ENCODE results near the gene KCTD2. TPM values are rescaled to one million over a fixed set of nuclear protein-coding genes. Genes with fewer than 3 reads are reported as not detected.

Gene KCTD2
- total RNA-seq, 4 donors from 2014 or later = 18.9 to 30.8 (median 24.2) TPM

DNA sequence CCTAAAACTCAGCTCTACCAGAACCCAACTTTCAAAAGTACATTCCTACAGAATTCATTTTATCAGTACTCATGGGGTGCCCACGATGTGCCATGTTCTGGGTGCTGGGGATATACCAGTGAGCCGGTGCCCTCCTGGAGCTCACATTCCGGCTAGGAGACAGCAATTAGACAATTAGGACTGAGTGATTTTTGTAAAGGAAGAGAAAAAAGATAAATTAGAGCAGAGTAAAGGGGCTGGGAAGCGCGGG is 35.0 kb upstream of the KCTD2 start:
- TF ChIP-seq, protein P1, sequence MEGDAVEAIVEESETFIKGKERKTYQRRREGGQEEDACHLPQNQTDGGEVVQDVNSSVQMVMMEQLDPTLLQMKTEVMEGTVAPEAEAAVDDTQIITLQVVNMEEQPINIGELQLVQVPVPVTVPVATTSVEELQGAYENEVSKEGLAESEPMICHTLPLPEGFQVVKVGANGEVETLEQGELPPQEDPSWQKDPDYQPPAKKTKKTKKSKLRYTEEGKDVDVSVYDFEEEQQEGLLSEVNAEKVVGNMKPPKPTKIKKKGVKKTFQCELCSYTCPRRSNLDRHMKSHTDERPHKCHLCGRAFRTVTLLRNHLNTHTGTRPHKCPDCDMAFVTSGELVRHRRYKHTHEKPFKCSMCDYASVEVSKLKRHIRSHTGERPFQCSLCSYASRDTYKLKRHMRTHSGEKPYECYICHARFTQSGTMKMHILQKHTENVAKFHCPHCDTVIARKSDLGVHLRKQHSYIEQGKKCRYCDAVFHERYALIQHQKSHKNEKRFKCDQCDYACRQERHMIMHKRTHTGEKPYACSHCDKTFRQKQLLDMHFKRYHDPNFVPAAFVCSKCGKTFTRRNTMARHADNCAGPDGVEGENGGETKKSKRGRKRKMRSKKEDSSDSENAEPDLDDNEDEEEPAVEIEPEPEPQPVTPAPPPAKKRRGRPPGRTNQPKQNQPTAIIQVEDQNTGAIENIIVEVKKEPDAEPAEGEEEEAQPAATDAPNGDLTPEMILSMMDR (IDR thresholded peaks at IDR 0.05; ENCODE audit: low read depth) = no peak

DNA sequence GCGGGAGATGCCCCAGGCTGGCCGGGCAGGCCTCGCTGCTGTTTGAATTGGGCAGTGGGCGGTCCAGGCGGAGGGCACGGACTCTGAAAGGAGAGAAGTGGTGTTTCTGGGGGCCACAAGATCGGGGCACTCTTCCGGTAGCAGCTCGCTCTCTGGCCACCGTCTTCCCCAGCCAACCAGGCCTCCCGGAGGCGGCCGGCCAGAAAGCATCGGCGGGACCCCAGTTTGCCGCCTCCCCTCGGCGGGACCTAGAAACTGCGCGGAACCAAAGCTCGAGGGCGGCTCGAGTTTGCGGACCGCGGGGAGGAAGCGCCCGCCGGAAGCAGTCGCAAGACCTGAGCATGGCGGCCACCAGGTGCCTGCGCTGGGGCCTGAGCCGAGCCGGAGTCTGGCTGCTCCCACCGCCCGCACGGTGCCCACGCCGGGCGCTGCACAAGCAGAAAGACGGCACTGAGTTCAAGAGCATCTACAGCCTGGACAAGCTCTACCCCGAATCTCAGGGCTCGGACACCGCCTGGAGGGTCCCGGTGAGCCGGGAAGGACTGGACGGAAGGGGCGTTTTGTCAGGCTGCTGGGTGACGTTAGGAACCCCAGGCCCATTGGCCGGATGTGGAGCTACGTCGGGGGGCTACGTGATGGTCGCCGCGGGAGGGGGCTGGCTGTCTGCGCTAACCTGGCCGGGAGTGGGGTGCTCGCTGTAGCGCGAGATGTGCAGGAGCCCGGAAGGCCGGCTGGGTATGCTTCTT is 34.5 kb upstream of the KCTD2 start, which contains the start of gene MRPL58:
MRPL58 (plus strand) TSS at position 325 of the 746 bp plus-strand sequence; CDS start at position 342, 17 bp downstream.
- TF ChIP-seq, protein P1 (IDR thresholded peaks at IDR 0.05; ENCODE audit: low read depth) = no peak

DNA sequence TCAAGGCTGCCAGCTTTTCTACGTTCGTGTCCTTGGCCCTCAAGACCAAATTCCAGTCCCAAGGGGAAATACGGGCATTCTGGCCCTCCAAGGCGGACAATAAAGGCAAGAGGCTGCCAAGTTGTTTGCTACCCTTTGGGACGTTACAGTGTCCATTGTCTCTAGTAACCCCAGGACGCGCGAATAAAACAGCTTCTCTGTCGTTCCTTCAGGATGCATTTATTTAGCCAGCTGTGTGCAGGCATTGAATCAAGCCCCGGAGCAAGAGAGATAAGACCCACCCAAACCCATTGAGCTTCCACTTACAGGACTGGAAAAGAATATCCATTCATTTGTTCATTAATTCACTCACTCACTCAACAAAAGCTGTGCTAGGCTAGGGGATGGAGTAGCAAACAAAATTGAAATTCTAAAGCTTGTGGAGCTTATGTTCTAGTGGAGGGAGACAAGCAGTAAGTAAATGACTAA is 33.9 kb upstream of the KCTD2 start:
- TF ChIP-seq, protein P1 (IDR thresholded peaks at IDR 0.05; ENCODE audit: low read depth) = no peak

DNA sequence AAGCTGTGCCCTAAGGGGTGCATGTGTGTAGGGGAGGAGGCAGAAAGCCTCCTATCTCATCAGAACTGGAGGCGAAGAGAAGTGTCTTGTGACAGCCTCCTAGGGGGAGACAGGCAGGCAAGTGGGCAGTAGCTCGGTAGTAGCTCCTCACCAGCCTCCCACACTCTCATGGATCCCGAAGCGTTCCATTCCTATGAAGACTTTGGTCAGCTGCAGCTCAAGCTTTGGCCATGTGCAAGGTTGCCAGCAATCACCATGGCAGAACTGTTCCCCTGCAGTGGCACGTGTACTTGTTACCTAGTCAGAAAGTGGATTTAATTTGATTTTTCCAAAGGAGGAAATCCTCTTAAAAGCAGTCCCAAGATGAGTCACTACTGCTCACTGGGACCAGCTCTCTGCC is 27.9 kb upstream of the KCTD2 start:
- TF ChIP-seq, protein P1 (IDR thresholded peaks at IDR 0.05; ENCODE audit: low read depth) = no peak

DNA sequence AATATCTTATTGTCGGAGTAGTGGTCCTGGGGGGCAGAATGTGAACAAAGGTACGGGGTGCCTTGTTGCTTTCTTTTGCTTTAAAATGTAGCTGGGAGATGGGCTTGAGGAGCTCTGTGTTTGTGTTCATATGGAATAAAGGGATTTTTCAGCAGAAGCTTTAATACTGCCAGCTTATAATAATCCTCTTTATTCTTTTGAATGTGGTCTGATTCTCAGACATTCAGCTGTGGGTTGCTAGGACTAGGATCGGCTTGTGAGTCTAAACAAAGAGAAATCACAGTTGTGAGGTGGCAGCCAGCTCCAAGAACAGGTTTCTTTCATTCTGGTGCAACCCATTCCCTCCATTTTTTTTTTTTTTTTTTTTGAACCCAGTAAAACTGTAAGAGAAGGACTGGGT is 27.3 kb upstream of the KCTD2 start:
- TF ChIP-seq, protein P1 (IDR thresholded peaks at IDR 0.05; ENCODE audit: low read depth) = no peak

DNA sequence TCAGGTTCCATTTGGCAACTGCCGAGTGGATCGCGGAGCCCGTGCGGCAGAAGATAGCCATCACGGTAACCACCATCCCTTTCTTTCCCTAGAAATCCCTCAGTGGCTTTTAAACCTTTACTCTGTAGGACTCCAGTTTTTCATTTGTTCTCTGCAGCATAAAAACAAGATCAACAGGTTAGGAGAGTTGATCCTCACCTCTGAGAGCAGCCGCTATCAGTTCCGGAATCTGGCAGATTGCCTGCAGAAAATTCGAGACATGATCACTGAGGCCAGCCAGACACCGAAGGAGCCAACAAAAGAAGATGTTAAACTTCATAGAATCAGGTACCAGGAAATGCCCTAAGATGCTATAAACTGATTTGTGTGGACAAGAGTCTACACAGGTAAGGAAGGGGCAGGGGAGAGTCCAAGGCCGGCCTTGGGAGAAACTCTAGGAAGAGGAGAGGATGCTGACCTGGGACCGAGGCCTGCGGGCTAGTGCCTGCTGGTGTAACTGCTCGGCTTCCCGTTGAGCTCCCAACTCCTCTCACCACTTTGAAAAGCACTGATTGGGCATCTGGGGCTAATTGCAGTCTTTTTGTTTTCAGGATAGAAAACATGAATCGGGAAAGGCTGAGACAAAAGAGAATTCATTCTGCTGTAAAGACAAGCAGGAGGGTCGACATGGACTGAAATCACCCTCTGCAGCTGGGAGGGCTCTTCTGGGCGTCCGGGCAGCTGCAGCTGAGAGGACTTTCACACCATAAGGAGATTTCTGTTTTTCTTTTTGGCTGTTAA is 26.5 kb upstream of the KCTD2 start:
- TF ChIP-seq, protein P1 (IDR thresholded peaks at IDR 0.05; ENCODE audit: low read depth) = no peak

DNA sequence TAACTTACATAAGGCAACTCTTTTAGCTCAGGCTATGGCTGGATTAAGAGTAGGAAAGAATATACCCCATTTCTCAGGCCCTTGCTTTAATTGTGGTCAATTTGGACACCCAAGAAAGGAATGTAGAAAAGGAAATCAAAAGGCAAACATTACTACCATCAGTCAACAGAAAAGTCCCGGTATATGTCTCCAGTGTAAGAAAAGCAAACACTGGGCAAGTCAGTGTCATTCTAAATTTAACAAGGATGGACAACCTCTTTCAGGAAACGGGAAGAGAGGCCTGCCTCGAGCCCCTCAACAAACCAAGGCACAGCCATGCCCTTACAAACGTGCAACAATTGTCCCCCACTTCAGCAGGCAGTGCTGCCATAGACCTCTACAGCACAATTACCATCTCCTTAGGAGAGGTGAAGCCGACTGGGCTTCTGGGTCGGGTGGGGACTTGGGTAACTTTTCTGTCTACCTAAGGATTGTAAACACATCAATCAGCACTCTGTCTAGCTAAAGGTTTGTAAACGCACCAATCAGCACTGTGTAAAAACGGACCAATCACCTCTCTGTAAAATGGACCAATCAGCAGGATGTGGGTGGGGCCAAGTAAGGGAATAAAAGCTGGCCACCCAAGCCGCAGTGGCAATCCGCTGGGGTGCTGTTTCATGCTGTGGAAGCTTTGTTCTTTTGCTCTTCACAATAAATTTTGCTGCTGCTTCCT is 22.2 kb upstream of the KCTD2 start:
- TF ChIP-seq, protein P1 (IDR thresholded peaks at IDR 0.05; ENCODE audit: low read depth) = no peak
